HG02678 (cell line): ENCODE data around the gene SPOP.
"Not testable (repeated sequence)": the region's sequence is repeated elsewhere in the genome, so short reads cannot be mapped to it uniquely, and the experiment has no call there.

Experiments used
- ATAC-seq: cut with Tn5 transposase; IDR thresholded peaks from one replicate; pipeline ENCODE4 v1.9.1; 2021; ENCODE audit warnings: mild to moderate bottlenecking, moderate library complexity; ENCODE audit not compliant: unreplicated experiment

The SPOP gene

DNA sequence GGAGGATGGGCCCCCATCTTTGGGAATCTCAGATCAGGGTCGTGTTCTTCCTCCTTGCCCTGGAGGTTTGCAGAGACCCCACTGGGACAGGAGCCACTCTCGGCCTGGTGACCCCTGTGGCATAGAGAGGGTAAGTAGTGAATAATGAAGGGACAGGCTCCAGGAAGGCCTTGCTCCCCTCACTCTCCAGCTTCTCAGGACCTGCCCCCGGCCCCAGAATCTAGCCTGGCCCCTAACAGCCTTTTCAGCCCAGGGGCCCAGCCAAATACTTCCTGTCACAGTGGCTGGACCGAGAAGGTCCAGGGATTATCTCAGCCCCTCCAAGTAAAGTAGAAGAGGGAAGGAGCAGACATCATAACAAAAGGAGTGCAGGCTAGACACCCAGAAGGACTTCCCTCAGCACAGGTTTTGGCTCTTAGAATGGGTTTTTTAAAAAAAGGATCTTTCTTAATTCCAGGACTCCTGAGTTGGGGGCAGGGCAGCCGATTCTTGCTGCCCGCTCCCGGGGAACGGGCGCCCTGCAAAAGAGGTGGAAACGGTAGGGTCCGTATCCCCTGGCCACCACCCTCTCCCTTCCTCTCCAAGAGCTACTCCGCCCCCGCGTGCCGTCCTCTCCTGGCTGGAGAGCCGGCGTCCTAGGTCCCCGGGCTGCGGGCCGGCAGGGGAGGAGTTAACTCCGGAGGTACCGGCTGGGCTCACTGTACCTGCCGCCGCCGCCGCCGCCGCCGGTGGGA, 102.8 kb downstream of the SPOP start:
- ATAC-seq, result no peak

DNA sequence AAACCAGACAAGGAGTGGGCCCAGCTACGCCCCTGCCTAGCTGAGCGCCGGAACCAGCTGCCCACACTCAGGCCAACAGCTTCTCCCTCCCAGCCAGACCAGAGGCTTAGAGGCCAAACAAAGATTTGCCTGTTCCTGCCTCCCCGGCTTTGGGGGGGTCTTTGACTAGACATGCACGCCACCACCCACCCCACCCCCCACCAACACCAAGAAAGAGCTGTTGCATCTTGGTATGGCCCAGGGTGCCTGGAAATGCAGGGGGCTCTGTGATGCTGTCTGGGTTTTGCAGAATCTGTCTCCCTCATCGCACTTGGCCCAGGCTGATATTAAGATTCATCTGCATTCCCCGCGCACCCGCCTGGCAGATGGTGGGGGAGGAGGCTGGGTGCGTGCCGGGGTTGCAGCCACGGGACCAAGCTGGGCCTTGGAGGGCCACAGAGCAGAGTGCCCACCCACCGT, 103.5 kb downstream of the SPOP start:
- ATAC-seq, result no peak

DNA sequence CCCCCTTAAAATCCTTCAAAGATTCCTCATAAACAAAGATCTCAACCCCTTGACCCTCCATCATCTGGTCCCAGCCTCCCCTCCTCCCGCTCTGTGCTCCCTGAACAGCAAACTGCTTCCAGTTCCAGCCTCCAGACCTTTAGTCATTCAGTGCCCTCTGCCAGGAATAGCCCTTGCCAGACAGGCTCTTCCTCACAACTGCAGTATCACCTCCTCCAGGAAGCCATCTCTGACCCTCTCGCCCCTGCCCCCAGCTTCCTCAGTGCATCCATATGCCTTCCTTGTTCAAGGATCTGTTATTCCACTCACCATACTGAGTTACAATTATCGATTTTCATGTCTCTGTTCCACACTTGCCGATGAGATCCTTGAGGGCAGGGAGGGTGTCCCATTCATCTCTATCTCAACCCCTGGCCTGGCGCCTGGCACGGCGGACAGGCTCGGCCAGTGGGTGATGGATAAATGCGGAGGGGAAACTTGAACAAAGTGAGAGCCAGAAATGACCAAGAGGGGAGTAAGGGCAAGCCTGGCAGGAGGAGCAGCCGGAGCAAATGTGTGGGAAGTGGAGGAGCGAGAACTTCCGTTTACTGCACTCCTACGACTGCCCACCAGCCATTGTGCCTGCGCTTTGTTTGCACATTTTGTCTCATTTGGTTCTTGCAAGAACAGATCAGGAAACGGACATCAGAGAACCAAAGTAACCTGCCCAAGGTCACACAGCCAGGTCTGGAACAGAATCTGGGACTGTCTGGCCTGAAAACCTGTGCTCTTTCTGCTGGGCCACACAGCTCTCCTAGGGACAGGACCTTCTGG, 104.2 kb downstream of the SPOP start:
- ATAC-seq, result no peak

- ATAC-seq, result no peak
Observed at GRCh38 chr17:49572806-49573420, 105.0 kb downstream of the SPOP start.

- no peak for ATAC-seq
Observed at GRCh38 chr17:49572226-49572625, 105.7 kb downstream of the SPOP start.

GRCh38 chr17:49571764-49572163, 106.1 kb downstream of the SPOP start:
- ATAC-seq, result no peak

DNA sequence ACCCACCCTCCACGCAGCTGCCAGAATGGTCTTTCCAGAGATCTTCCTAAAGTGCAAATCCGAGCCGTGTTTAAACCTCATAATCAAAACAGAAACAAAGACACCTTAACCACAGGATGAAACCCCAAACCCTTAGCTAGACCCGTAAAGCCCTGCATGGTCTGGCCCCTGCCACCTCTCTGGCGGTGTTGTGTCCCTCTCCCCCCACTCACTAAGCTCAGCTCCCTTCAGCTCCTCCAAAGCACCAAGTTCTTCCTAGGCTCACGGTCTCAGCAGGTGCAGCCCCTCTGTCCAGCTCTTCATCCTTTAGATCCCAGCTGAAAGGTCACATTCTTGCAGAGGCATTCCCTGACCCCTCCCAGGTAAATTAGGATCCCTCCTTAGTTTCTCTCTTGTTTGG, 106.6 kb downstream of the SPOP start:
- no peak for ATAC-seq

- ATAC-seq, result no peak
Observed at GRCh38 chr17:49570540-49571242, 107.2 kb downstream of the SPOP start.

DNA sequence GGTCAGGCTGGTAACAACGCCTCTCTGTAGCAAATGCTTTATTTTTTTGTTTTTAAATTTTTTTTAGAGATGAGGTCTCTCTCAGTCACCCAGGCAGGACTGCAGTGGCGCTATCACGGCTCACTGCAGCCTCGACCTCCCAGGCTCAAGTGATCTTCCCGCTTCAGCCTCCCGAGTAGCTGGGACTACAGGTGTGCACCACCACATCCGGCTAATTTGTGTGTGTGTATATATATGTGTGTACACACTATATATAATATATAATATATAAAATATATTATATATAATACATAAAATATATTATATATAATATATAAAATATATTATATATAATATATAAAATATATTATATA, 109.2 kb downstream of the SPOP start:
- ATAC-seq, result not testable (repeated sequence)

- ATAC-seq, result no peak
Observed at GRCh38 chr17:49567871-49568694, 109.8 kb downstream of the SPOP start.

- no peak for ATAC-seq
Observed at GRCh38 chr17:49567104-49567521, 110.8 kb downstream of the SPOP start.

DNA sequence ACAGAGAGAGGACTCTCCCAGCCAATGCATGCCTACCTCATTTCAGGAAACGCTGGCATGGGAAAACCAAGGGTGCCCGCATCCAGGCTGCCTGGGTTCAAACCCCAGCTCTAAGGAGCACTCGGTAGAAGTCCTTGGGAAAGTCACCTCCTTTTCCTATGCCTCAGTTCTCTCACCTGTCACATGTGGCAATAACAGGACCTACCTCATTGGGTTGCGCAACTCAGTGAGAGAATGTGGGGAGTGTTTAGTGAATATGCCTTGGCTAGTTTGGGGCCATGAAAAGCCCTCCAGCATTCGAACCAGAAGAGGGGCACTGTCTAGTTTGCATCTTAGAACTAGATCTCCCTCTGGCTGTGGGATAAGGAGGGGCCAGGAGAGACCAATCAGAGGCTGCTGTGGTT, 111.2 kb downstream of the SPOP start:
- no peak for ATAC-seq

DNA sequence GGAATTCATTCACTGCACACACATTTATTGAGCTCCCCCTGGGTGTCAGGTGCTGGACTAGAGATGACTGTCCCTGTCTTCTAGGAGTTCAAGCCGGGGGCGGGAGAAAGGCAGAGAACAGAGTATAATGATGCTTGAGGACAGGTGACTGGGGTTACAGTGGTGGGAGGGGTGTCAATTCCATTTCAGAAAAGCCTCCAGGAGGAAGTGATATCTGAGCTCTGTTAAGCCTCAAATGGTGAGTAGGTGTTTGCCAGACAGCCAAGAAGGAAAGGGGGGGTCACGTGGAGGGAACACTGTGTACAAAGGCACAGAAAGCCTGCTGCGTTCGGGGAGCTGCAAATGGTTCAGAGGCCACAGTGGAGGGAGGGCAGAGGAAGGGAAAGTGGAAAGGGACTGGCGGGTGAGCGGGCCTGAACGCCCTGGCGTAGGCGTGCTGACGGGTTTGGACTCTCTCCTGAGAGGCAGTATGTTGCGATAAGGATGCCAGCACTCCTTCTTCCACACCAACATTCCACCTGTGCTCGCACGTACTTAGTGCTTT, 111.9 kb downstream of the SPOP start:
- no peak for ATAC-seq

DNA sequence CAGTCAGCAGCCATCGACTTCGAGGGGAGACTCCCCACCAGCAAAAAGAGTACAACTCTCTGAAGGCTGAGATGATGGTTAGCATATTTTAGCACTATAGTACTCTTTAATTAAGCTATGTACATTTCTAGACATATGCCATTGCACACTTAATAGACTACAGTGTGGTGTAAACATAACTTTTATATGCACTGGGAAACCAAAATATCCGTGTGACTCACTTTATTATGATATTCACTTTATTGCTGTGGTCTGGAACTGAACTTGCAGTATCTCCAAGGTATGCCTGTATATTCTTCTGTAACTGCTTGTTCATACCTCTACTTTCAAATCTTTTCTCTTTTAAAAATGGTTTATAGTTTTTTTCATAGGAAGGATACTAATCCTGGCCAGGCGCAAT, 113.3 kb downstream of the SPOP start:
- ATAC-seq, result no peak

DNA sequence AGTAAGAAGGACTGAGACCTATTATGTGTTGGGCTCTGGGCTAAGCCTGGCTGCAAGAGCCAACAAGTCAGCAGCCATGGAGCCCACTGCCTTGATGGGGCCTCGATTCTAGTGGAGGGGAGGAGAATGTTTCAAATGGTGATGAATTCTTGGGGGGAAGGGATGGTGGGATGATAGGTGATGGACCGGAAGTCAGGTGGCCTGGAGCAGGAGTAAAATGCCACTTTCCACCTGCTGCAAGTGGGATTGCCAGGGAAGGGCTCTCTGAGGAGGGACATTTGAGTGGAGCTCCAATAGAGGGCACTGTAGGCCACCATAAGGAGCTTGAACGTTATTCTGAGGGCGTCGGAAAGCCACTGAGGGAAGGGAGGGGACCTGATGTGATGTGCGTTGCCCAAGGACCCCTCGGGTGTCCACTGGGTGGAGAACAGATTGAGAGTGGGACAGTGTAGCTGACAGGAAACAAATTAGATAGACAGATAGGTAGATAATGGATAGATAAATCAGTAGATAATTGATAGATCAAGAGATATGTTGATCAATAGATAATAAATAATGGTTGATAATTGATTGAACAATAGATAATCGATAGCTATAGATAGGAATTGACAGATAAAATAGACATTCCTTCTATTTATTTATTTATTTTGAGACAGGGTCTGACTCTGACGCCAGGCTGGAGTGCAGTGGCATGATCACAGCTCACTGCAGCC, 120.4 kb downstream of the SPOP start:
- no peak for ATAC-seq

- ATAC-seq, result no peak
Observed at GRCh38 chr17:49556223-49556943, 121.5 kb downstream of the SPOP start.

GRCh38 chr17:49555495-49556222, 122.2 kb downstream of the SPOP start:
- ATAC-seq, result no peak
